Measurements from ENCODE around the gene TBC1D10A. TPM values are rescaled to one million over a fixed set of nuclear protein-coding genes. Genes with fewer than 3 reads are reported as not detected.

The TBC1D10A gene
- 26.4 and 29.8 TPM in 2 replicates for total RNA-seq

- peak; percentile 90 for DNase-seq (ENCODE audit: low read depth)
- H3K4me3 ChIP-seq (ENCODE audit: low read depth, low read length) = peak within 1 kb of the TSS; percentile 89
- no peak for TF ChIP-seq CTCF (IDR thresholded peaks at IDR 0.05; ENCODE audit: insufficient read depth, low read depth, low read length)
Measured at GRCh38 chr22:30326706-30327362, at the start of gene TBC1D10A. TSS of gene TBC1D10A (minus strand) at chr22:30326941. CDS start at chr22:30326881, 60 bp downstream.

- TF ChIP-seq CTCF (IDR thresholded peaks at IDR 0.05; ENCODE audit: insufficient read depth, low read depth, low read length) = no peak
- DNase-seq (ENCODE audit: low read depth) = no peak
- no peak overlapping the region for H3K4me3 ChIP-seq (ENCODE audit: low read depth, low read length)
Measured at GRCh38 chr22:30375312-30375849, 48.6 kb upstream of the TBC1D10A start.

- H3K4me3 ChIP-seq (ENCODE audit: low read depth, low read length) = no peak overlapping the region
- DNase-seq (ENCODE audit: low read depth) = no peak
- no peak for TF ChIP-seq CTCF (IDR thresholded peaks at IDR 0.05; ENCODE audit: insufficient read depth, low read depth, low read length)
Measured at GRCh38 chr22:30373331-30374325, 46.9 kb upstream of the TBC1D10A start.

GRCh38 chr22:30372915-30373314, 46.2 kb upstream of the TBC1D10A start:
- no peak for DNase-seq (ENCODE audit: low read depth)
- no peak overlapping the region for H3K4me3 ChIP-seq (ENCODE audit: low read depth, low read length)
- no peak for TF ChIP-seq CTCF (IDR thresholded peaks at IDR 0.05; ENCODE audit: insufficient read depth, low read depth, low read length)

- DNase-seq (ENCODE audit: low read depth) = no peak
- no peak for TF ChIP-seq CTCF (IDR thresholded peaks at IDR 0.05; ENCODE audit: insufficient read depth, low read depth, low read length)
Measured at GRCh38 chr22:30371981-30372380, 45.2 kb upstream of the TBC1D10A start.

GRCh38 chr22:30371321-30371720, 44.6 kb upstream of the TBC1D10A start:
- TF ChIP-seq CTCF (IDR thresholded peaks at IDR 0.05; ENCODE audit: insufficient read depth, low read depth, low read length) = no peak
- no peak overlapping the region for H3K4me3 ChIP-seq (ENCODE audit: low read depth, low read length)
- DNase-seq (ENCODE audit: low read depth) = no peak

More at GRCh38 chr22:30371981-30372380, 45.2 kb upstream of the TBC1D10A start:
- no peak overlapping the region for H3K4me3 ChIP-seq (ENCODE audit: low read depth, low read length)

Data from fibroblast of villous mesenchyme (primary cell).